Mammary epithelial cell (primary cell): ENCODE results near the gene KASH5.
"Not testable (repeated sequence)": the region's sequence is repeated elsewhere in the genome, so short reads cannot be mapped to it uniquely, and the experiment has no call there.

ENCODE experiments used
- CTCF ChIP-seq, 2 donors: IDR thresholded peaks in 1 of 2; conservative IDR thresholded peaks in 1 of 2; 2 replicates each; pipeline ENCODE4 v1.5.1; 2011 to 2012; ENCODE audit warnings: inconsistent platforms in 2 of 2, low read length in 2 of 2, mild to moderate bottlenecking in 2 of 2, control low read depth in 1 of 2, low read depth in 1 of 2; ENCODE audit not compliant: insufficient read depth in 1 of 2; ENCODE audit errors: extremely low read depth in 1 of 2
- EZH2 ChIP-seq: IDR thresholded peaks from 2 replicates; pipeline ENCODE4 v1.6.1; 2012; ENCODE audit warnings: low read length, inconsistent platforms, borderline replicate concordance

- not testable (repeated sequence) for TF ChIP-seq CTCF (conservative IDR thresholded peaks at IDR 0.05 in 1 of 2, IDR thresholded peaks at IDR 0.05 in 1 of 2; ENCODE audit: extremely low read depth in 1 of 2, insufficient read depth in 1 of 2, low read depth in 1 of 2, low read length in 2 of 2); EZH2
Measured at GRCh38 chr19:49373174-49373573, 14.9 kb upstream of the KASH5 start.
